Epithelial cell of proximal tubule (primary cell): ENCODE results near the gene ULK4. TPM values are rescaled to one million over a fixed set of nuclear protein-coding genes. Genes with fewer than 3 reads are reported as not detected.

ENCODE experiments used
- DNase-seq: peaks from one replicate; pipeline ENCODE4 v3.0.0-alpha.2; 2011; ENCODE audit warnings: low read depth
- H3K4me3 ChIP-seq: 2 replicates; pipeline ENCODE4 v1.5.1; 2011; ENCODE audit warnings: low read depth, mild to moderate bottlenecking, low read length
- CTCF ChIP-seq: conservative IDR thresholded peaks from 2 replicates; pipeline ENCODE4 v1.5.1; 2012; ENCODE audit warnings: low read depth, mild to moderate bottlenecking, low read length
- total RNA-seq: library from RNA; depleted of rRNA; stranded (reverse); fragments of >200 nt; gene quantifications from 2 replicates; pipeline ENCODE4 v1.2.3, GENCODE V29; 2015

ULK4 gene
- total RNA-seq, 1 donor from 2014 or later: 2.2 TPM

GRCh38 chr3:41593774-41594173 is 368.1 kb downstream of the ULK4 start:
- no peak for DNase-seq
- H3K4me3 ChIP-seq: no peak overlapping the region
- no peak for TF ChIP-seq CTCF

- no peak overlapping the region for H3K4me3 ChIP-seq
- TF ChIP-seq CTCF: no peak
- no peak for DNase-seq
These were observed 369.0 kb downstream of the ULK4 start for GRCh38 chr3:41592753-41593510.

GRCh38 chr3:41583014-41583413 is 378.9 kb downstream of the ULK4 start:
- TF ChIP-seq CTCF: no peak
- no peak for DNase-seq
- no peak overlapping the region for H3K4me3 ChIP-seq

- TF ChIP-seq CTCF: no peak
- no peak for DNase-seq
- no peak overlapping the region for H3K4me3 ChIP-seq
These were observed 380.2 kb downstream of the ULK4 start for GRCh38 chr3:41581700-41582099.

- H3K4me3 ChIP-seq: no peak overlapping the region
- TF ChIP-seq CTCF: no peak
- DNase-seq: no peak
These were observed 381.5 kb downstream of the ULK4 start for GRCh38 chr3:41580274-41580959.

GRCh38 chr3:41579861-41580260 is 382.0 kb downstream of the ULK4 start:
- TF ChIP-seq CTCF: no peak
- H3K4me3 ChIP-seq: no peak overlapping the region
- no peak for DNase-seq

GRCh38 chr3:41578798-41579197 is 383.1 kb downstream of the ULK4 start:
- H3K4me3 ChIP-seq: no peak overlapping the region
- TF ChIP-seq CTCF: no peak
- DNase-seq: no peak
